ENCODE results near the gene SGCA.

SGCA gene

GRCh38 chr17:50168319-50168718 lies 2.5 kb downstream of the SGCA start:
- H3K27me3 Mint-ChIP-seq, result no peaks in the 10 kb centered on the region
- DNase-seq (ENCODE audit: low spot score in 2 of 2) (no peak), ATAC-seq (replicated peaks; ENCODE audit: extremely low read depth, poor library complexity, severe bottlenecking) (no peak)
- H3K36me3 Mint-ChIP-seq (ENCODE audit: insufficient read depth), result peaks cover 10% of the 10 kb centered on the region
- H3K4me3 Mint-ChIP-seq, result peak overlapping the region; percentile 57
- H3K9me3 Mint-ChIP-seq, result no peaks in the 10 kb centered on the region
- H3K4me1 Mint-ChIP-seq, result peaks cover 13% of the 10 kb centered on the region
- peak overlapping the region; percentile 92 for H3K27ac Mint-ChIP-seq (ENCODE audit: low read depth)

GRCh38 chr17:50169121-50169764 lies 3.4 kb downstream of the SGCA start:
- Mint-ChIP-seq H3K4me3 (peak overlapping the region; percentile 57), H3K27ac (ENCODE audit: low read depth) (peak overlapping the region; percentile 92), H3K36me3 (ENCODE audit: insufficient read depth) (peaks cover 10% of the 10 kb centered on the region), H3K9me3 (no peaks in the 10 kb centered on the region), H3K4me1 (peaks cover 13% of the 10 kb centered on the region), H3K27me3 (no peaks in the 10 kb centered on the region)
- DNase-seq (ENCODE audit: low spot score in 2 of 2) (peak; percentile 48 to 71), ATAC-seq (replicated peaks; ENCODE audit: extremely low read depth, poor library complexity, severe bottlenecking) (peak; percentile 90)

- ATAC-seq (replicated peaks; ENCODE audit: extremely low read depth, poor library complexity, severe bottlenecking) (no peak), DNase-seq (ENCODE audit: low spot score in 2 of 2) (no peak)
- Mint-ChIP-seq H3K9me3 (no peaks in the 10 kb centered on the region), H3K27me3 (no peaks in the 10 kb centered on the region), H3K4me1 (peaks cover 13% of the 10 kb centered on the region), H3K27ac (ENCODE audit: low read depth) (peak overlapping the region; percentile 92), H3K36me3 (ENCODE audit: insufficient read depth) (peaks cover 10% of the 10 kb centered on the region), H3K4me3 (no peak overlapping the region)
These were observed 4.2 kb downstream of the SGCA start for GRCh38 chr17:50169881-50170459.

- no peak for ATAC-seq (replicated peaks; ENCODE audit: extremely low read depth, poor library complexity, severe bottlenecking)
- no peak overlapping the region for H3K27ac Mint-ChIP-seq (ENCODE audit: low read depth)
- DNase-seq (ENCODE audit: low spot score in 2 of 2), result no peak
These were observed 5.0 kb downstream of the SGCA start for GRCh38 chr17:50170662-50171370.

GRCh38 chr17:50171371-50172071 lies 5.7 kb downstream of the SGCA start:
- Mint-ChIP-seq H3K4me3 (no peak overlapping the region), H3K9me3 (no peaks in the 10 kb centered on the region), H3K27ac (ENCODE audit: low read depth) (no peak overlapping the region), H3K4me1 (peaks cover 13% of the 10 kb centered on the region), H3K27me3 (no peaks in the 10 kb centered on the region), H3K36me3 (ENCODE audit: insufficient read depth) (peaks cover 10% of the 10 kb centered on the region)
- no peak for ATAC-seq (replicated peaks; ENCODE audit: extremely low read depth, poor library complexity, severe bottlenecking)
- no peak for DNase-seq (ENCODE audit: low spot score in 2 of 2)

More at GRCh38 chr17:50170662-50171370, 5.0 kb downstream of the SGCA start:
- no peaks in the 10 kb centered on the region for H3K27me3 Mint-ChIP-seq
- H3K9me3 Mint-ChIP-seq, result no peaks in the 10 kb centered on the region
- H3K4me1 Mint-ChIP-seq, result peaks cover 13% of the 10 kb centered on the region
- H3K36me3 Mint-ChIP-seq (ENCODE audit: insufficient read depth), result peaks cover 10% of the 10 kb centered on the region
- H3K4me3 Mint-ChIP-seq, result no peak overlapping the region

- H3K9me3 Mint-ChIP-seq, result no peaks in the 10 kb centered on the region
- H3K4me1 Mint-ChIP-seq, result peaks cover 13% of the 10 kb centered on the region
- peaks cover 10% of the 10 kb centered on the region for H3K36me3 Mint-ChIP-seq (ENCODE audit: insufficient read depth)
- no peak overlapping the region for H3K27ac Mint-ChIP-seq (ENCODE audit: low read depth)
- H3K27me3 Mint-ChIP-seq, result no peaks in the 10 kb centered on the region
- ATAC-seq (replicated peaks; ENCODE audit: extremely low read depth, poor library complexity, severe bottlenecking) (no peak), DNase-seq (ENCODE audit: low spot score in 2 of 2) (no peak)
- H3K4me3 Mint-ChIP-seq, result no peak overlapping the region
These were observed 6.3 kb downstream of the SGCA start for GRCh38 chr17:50172130-50172529.

GRCh38 chr17:50172936-50173334 lies 7.1 kb downstream of the SGCA start:
- ATAC-seq (replicated peaks; ENCODE audit: extremely low read depth, poor library complexity, severe bottlenecking) (no peak), DNase-seq (ENCODE audit: low spot score in 2 of 2) (no peak)
- Mint-ChIP-seq H3K27ac (ENCODE audit: low read depth) (no peak overlapping the region), H3K27me3 (no peaks in the 10 kb centered on the region), H3K36me3 (ENCODE audit: insufficient read depth) (peaks cover 10% of the 10 kb centered on the region), H3K4me3 (no peak overlapping the region), H3K9me3 (no peaks in the 10 kb centered on the region), H3K4me1 (peaks cover 13% of the 10 kb centered on the region)

- H3K4me1 Mint-ChIP-seq, result peaks cover 16% of the 10 kb centered on the region
- no peak overlapping the region for H3K4me3 Mint-ChIP-seq
- DNase-seq (ENCODE audit: low spot score in 2 of 2), result no peak
- no peaks in the 10 kb centered on the region for H3K9me3 Mint-ChIP-seq
- no peak for ATAC-seq (replicated peaks; ENCODE audit: extremely low read depth, poor library complexity, severe bottlenecking)
- peaks cover 10% of the 10 kb centered on the region for H3K36me3 Mint-ChIP-seq (ENCODE audit: insufficient read depth)
- no peak overlapping the region for H3K27ac Mint-ChIP-seq (ENCODE audit: low read depth)
- no peaks in the 10 kb centered on the region for H3K27me3 Mint-ChIP-seq
These were observed 7.6 kb downstream of the SGCA start for GRCh38 chr17:50173335-50173941.

- H3K27me3 Mint-ChIP-seq, result no peaks in the 10 kb centered on the region
- H3K27ac Mint-ChIP-seq (ENCODE audit: low read depth), result no peak overlapping the region
- DNase-seq (ENCODE audit: low spot score in 2 of 2), result no peak
- H3K4me3 Mint-ChIP-seq, result no peak overlapping the region
- peaks cover 3% of the 10 kb centered on the region for H3K36me3 Mint-ChIP-seq (ENCODE audit: insufficient read depth)
- peaks cover 8% of the 10 kb centered on the region for H3K4me1 Mint-ChIP-seq
- no peak for ATAC-seq (replicated peaks; ENCODE audit: extremely low read depth, poor library complexity, severe bottlenecking)
- H3K9me3 Mint-ChIP-seq, result no peaks in the 10 kb centered on the region
These were observed 8.6 kb downstream of the SGCA start for GRCh38 chr17:50174444-50174843.

GRCh38 chr17:50175035-50175807 lies 9.4 kb downstream of the SGCA start:
- no peaks in the 10 kb centered on the region for H3K27me3 Mint-ChIP-seq
- no peaks in the 10 kb centered on the region for H3K9me3 Mint-ChIP-seq
- ATAC-seq (replicated peaks; ENCODE audit: extremely low read depth, poor library complexity, severe bottlenecking) (no peak), DNase-seq (ENCODE audit: low spot score in 2 of 2) (no peak)
- H3K36me3 Mint-ChIP-seq (ENCODE audit: insufficient read depth), result no peaks in the 10 kb centered on the region
- no peak overlapping the region for H3K27ac Mint-ChIP-seq (ENCODE audit: low read depth)
- H3K4me1 Mint-ChIP-seq, result peaks cover 6% of the 10 kb centered on the region
- H3K4me3 Mint-ChIP-seq, result no peak overlapping the region

GRCh38 chr17:50176559-50177357 lies 11.0 kb downstream of the SGCA start:
- Mint-ChIP-seq H3K36me3 (ENCODE audit: insufficient read depth) (no peaks in the 10 kb centered on the region), H3K4me1 (peaks cover 6% of the 10 kb centered on the region), H3K4me3 (no peak overlapping the region), H3K9me3 (no peaks in the 10 kb centered on the region), H3K27ac (ENCODE audit: low read depth) (no peak overlapping the region), H3K27me3 (no peaks in the 10 kb centered on the region)
- no peak for ATAC-seq (replicated peaks; ENCODE audit: extremely low read depth, poor library complexity, severe bottlenecking)
- DNase-seq (ENCODE audit: low spot score in 2 of 2), result no peak
